ENCODE data around the gene PXMP4.

PXMP4 gene

DNA sequence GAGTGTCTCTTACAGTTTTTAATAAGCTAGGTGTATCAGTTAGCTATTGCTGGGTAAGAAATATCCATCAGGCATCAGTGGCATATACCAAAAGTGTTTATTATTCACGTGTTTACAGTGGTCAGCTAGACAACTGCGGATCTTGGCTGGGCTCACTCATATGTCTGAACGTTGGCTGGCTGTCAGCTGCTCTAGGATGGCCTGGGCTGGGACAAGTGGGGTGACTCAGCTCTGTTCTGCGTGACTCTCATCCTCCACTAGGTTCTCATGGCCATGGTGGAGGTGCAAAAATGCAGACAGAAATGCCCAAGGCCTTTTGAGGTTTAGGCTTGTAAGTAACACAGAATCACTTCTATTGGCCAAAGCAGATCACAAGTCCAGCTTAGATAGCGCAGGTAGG is 33.7 kb upstream of the PXMP4 start:
- TF ChIP-seq TAF1 (IDR thresholded peaks at IDR 0.05; ENCODE audit: borderline replicate concordance, insufficient read depth, low read length) (no peak), FOXP2 (optimal IDR thresholded peaks at IDR 0.05; ENCODE audit: borderline replicate concordance, extremely low read depth, extremely low read length, insufficient read depth) (no peak), SIN3A (IDR thresholded peaks at IDR 0.05; ENCODE audit: borderline replicate concordance, insufficient read depth, low read length) (no peak), POLR2AphosphoS5 (IDR thresholded peaks at IDR 0.05; ENCODE audit: low read depth, low read length) (no peak)
- TF ChIP-seq, protein P1, sequence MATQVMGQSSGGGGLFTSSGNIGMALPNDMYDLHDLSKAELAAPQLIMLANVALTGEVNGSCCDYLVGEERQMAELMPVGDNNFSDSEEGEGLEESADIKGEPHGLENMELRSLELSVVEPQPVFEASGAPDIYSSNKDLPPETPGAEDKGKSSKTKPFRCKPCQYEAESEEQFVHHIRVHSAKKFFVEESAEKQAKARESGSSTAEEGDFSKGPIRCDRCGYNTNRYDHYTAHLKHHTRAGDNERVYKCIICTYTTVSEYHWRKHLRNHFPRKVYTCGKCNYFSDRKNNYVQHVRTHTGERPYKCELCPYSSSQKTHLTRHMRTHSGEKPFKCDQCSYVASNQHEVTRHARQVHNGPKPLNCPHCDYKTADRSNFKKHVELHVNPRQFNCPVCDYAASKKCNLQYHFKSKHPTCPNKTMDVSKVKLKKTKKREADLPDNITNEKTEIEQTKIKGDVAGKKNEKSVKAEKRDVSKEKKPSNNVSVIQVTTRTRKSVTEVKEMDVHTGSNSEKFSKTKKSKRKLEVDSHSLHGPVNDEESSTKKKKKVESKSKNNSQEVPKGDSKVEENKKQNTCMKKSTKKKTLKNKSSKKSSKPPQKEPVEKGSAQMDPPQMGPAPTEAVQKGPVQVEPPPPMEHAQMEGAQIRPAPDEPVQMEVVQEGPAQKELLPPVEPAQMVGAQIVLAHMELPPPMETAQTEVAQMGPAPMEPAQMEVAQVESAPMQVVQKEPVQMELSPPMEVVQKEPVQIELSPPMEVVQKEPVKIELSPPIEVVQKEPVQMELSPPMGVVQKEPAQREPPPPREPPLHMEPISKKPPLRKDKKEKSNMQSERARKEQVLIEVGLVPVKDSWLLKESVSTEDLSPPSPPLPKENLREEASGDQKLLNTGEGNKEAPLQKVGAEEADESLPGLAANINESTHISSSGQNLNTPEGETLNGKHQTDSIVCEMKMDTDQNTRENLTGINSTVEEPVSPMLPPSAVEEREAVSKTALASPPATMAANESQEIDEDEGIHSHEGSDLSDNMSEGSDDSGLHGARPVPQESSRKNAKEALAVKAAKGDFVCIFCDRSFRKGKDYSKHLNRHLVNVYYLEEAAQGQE (IDR thresholded peaks at IDR 0.05; ENCODE audit: insufficient read depth in 1 of 2, low read depth in 2 of 2, low read length in 2 of 2), result no peak

DNA sequence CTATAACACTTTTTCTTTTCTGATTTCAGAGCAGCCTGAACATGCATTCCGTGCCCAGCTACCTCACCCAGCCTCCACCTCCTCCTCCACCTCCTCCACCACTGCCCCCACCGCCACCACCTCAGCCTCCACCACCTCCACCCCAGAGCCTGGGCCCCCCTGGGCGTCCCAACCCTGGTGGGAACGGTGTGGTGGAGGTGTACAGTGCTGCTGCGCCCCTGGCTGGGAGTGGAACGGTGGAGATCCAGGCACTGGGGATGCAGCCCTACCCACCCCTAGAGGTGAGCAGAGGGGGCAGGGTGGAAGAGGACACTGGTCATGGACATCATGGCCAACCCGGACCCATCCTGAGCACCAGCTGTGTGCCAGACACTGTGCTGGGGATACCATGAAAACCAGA is 33.0 kb upstream of the PXMP4 start:
- TF ChIP-seq TAF1 (IDR thresholded peaks at IDR 0.05; ENCODE audit: borderline replicate concordance, insufficient read depth, low read length), result no peak
- TF ChIP-seq, protein P1 (IDR thresholded peaks at IDR 0.05; ENCODE audit: insufficient read depth in 1 of 2, low read depth in 2 of 2, low read length in 2 of 2), result no peak
- no peak for TF ChIP-seq POLR2AphosphoS5 (IDR thresholded peaks at IDR 0.05; ENCODE audit: low read depth, low read length)
- no peak for TF ChIP-seq SIN3A (IDR thresholded peaks at IDR 0.05; ENCODE audit: borderline replicate concordance, insufficient read depth, low read length)
- no peak for TF ChIP-seq FOXP2 (optimal IDR thresholded peaks at IDR 0.05; ENCODE audit: borderline replicate concordance, extremely low read depth, extremely low read length, insufficient read depth)

DNA sequence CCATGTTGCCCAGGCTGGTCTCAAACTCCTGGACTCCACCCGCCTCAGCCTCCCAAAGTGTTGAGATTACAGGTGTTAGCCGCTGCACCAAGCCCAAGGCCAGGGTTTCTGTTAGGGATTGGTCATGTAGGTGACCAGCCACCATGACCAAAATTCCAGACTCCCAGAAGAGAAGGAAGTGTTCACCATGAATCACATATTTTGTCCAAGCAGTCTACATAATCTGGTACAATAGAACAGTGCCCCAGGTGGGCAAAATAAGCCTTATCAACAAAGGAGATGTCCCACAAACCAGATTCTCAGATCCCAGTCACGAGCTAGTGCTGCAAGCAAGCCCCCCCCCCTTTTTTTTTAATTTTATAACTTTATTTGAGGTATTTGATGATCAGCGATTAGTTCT is 31.7 kb upstream of the PXMP4 start:
- TF ChIP-seq FOXP2 (optimal IDR thresholded peaks at IDR 0.05; ENCODE audit: borderline replicate concordance, extremely low read depth, extremely low read length, insufficient read depth) (no peak), SIN3A (IDR thresholded peaks at IDR 0.05; ENCODE audit: borderline replicate concordance, insufficient read depth, low read length) (no peak), POLR2AphosphoS5 (IDR thresholded peaks at IDR 0.05; ENCODE audit: low read depth, low read length) (no peak), TAF1 (IDR thresholded peaks at IDR 0.05; ENCODE audit: borderline replicate concordance, insufficient read depth, low read length) (no peak)
- TF ChIP-seq, protein P1 (IDR thresholded peaks at IDR 0.05; ENCODE audit: insufficient read depth in 1 of 2, low read depth in 2 of 2, low read length in 2 of 2), result no peak

DNA sequence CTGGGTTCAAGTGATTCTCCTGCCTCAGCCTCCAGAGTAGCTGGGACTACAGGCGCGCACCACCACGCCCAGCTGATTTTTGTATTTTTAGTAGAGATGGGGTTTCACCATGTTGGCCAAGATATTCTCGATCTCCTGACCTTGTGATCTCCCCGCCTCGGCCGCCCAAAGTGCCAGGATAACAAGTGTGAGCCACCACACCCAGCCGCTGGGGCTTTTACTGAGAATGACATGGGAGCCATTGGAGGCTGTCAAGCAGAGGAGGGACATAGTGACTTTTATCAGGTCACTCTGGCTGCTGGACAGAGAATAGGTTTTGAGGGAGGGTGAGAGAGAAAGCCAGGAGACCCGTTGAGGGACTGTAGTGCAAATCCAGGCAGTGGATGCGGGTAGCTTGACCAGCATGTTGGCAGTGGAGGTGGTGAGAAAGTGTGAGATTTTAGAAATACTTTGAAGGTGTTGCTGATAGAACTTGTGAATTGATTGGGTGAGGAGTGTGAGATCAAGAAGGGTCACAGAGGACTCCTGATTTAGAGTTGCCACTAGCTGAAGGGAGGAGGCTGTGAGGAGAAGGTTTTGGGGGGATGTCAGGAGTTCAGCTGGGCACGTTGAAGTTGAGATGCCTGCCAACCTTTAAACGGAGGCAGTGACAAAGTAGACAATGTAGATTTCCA is 26.4 kb upstream of the PXMP4 start:
- no peak for TF ChIP-seq POLR2AphosphoS5 (IDR thresholded peaks at IDR 0.05; ENCODE audit: low read depth, low read length)
- TF ChIP-seq SIN3A (IDR thresholded peaks at IDR 0.05; ENCODE audit: borderline replicate concordance, insufficient read depth, low read length), result no peak
- no peak for TF ChIP-seq TAF1 (IDR thresholded peaks at IDR 0.05; ENCODE audit: borderline replicate concordance, insufficient read depth, low read length)

DNA sequence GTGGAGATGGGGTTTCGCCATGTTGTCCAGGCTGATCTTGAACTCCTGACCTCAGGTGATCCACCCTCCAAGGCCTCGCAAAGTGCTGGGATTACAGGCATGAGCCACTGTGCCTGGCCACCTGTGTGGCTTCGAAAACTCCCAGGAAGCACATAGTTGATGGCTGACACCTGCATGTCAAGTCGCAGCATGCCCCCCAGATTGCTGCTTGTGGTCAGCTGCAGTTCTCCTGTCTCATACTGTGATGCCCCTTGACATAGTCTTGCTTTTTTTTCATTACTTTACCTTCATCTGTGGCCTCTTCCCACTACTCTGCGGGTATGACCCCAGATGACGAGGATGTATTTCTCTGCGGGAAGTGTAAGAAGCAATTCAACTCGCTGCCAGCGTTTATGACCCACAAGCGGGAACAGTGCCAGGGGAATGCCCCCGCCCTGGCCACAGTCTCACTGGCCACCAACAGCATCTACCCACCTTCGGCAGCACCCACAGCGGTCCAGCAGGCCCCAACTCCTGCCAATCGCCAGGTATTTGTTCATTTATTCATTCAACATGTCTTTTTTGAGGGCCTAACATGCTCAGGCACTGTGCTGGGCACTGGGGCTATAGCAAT is 24.8 kb upstream of the PXMP4 start:
- TF ChIP-seq, protein P1 (IDR thresholded peaks at IDR 0.05; ENCODE audit: insufficient read depth in 1 of 2, low read depth in 2 of 2, low read length in 2 of 2), result no peak
- no peak for TF ChIP-seq FOXP2 (optimal IDR thresholded peaks at IDR 0.05; ENCODE audit: borderline replicate concordance, extremely low read depth, extremely low read length, insufficient read depth)
- TF ChIP-seq SIN3A (IDR thresholded peaks at IDR 0.05; ENCODE audit: borderline replicate concordance, insufficient read depth, low read length), result no peak
- TF ChIP-seq TAF1 (IDR thresholded peaks at IDR 0.05; ENCODE audit: borderline replicate concordance, insufficient read depth, low read length), result no peak
- no peak for TF ChIP-seq POLR2AphosphoS5 (IDR thresholded peaks at IDR 0.05; ENCODE audit: low read depth, low read length)

All from PFSK-1 (cell line).